Measurements from ENCODE around the gene THSD4.

THSD4 gene

DNA sequence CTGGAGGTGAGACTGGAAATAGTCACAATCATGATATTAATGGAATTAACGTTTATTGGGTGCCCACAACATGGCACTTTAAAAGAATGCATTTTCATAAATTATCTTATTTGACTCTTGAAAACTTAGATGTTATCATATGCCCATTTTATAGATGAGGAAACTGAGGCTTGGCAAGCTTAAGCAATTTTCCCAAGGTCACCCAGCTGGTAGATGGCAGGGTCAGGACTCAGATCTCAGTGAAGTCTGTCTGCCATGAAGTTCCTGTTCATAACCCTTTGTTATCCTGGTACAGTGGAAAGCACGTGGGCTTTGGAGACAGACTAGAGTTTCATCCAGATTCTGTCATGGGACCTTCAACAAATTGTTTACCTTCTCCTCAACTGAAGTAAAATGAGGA is 520.5 kb downstream of the THSD4 start:
- no peak overlapping the region for H3K27ac ChIP-seq (replicated peaks)
- peaks cover 2% of the 10 kb centered on the region for H3K27me3 ChIP-seq (ENCODE audit: insufficient read depth, poor library complexity, severe bottlenecking)
- H3K4me3 ChIP-seq (replicated peaks; ENCODE audit: insufficient read depth, low read length) = no peak overlapping the region
- DNase-seq (ENCODE audit: low read depth in 1 of 2, low spot score in 1 of 2) = no peak
- no peak for TF ChIP-seq SPI1 (IDR thresholded peaks at IDR 0.05; ENCODE audit: borderline replicate concordance, low read depth)
- TF ChIP-seq, protein P1, sequence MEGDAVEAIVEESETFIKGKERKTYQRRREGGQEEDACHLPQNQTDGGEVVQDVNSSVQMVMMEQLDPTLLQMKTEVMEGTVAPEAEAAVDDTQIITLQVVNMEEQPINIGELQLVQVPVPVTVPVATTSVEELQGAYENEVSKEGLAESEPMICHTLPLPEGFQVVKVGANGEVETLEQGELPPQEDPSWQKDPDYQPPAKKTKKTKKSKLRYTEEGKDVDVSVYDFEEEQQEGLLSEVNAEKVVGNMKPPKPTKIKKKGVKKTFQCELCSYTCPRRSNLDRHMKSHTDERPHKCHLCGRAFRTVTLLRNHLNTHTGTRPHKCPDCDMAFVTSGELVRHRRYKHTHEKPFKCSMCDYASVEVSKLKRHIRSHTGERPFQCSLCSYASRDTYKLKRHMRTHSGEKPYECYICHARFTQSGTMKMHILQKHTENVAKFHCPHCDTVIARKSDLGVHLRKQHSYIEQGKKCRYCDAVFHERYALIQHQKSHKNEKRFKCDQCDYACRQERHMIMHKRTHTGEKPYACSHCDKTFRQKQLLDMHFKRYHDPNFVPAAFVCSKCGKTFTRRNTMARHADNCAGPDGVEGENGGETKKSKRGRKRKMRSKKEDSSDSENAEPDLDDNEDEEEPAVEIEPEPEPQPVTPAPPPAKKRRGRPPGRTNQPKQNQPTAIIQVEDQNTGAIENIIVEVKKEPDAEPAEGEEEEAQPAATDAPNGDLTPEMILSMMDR (IDR thresholded peaks at IDR 0.05; ENCODE audit: insufficient read depth, low read length) = no peak

DNA sequence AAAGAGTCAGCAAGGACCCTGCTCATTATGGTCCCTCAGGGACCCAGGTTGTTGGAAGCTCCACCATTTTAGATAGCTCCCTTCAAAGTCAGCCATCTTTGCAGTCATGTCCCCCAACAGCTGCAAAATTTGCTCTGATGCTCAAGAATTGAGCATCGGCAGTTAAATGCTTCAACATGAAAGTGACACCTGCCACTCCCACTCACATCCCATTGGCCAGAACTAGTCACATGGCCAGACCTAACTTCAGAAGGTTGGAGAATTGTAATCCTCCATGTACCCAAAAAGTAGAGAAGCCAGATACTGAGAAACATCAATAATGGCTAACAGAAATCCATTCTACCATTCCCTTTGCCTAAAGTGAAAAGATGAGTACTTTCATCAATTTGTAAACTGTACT is 523.6 kb downstream of the THSD4 start:
- TF ChIP-seq SPI1 (IDR thresholded peaks at IDR 0.05; ENCODE audit: borderline replicate concordance, low read depth) = no peak
- TF ChIP-seq POLR2AphosphoS5 (IDR thresholded peaks at IDR 0.05; ENCODE audit: low read depth) = no peak
- TF ChIP-seq, protein P2, sequence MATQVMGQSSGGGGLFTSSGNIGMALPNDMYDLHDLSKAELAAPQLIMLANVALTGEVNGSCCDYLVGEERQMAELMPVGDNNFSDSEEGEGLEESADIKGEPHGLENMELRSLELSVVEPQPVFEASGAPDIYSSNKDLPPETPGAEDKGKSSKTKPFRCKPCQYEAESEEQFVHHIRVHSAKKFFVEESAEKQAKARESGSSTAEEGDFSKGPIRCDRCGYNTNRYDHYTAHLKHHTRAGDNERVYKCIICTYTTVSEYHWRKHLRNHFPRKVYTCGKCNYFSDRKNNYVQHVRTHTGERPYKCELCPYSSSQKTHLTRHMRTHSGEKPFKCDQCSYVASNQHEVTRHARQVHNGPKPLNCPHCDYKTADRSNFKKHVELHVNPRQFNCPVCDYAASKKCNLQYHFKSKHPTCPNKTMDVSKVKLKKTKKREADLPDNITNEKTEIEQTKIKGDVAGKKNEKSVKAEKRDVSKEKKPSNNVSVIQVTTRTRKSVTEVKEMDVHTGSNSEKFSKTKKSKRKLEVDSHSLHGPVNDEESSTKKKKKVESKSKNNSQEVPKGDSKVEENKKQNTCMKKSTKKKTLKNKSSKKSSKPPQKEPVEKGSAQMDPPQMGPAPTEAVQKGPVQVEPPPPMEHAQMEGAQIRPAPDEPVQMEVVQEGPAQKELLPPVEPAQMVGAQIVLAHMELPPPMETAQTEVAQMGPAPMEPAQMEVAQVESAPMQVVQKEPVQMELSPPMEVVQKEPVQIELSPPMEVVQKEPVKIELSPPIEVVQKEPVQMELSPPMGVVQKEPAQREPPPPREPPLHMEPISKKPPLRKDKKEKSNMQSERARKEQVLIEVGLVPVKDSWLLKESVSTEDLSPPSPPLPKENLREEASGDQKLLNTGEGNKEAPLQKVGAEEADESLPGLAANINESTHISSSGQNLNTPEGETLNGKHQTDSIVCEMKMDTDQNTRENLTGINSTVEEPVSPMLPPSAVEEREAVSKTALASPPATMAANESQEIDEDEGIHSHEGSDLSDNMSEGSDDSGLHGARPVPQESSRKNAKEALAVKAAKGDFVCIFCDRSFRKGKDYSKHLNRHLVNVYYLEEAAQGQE (IDR thresholded peaks at IDR 0.05; ENCODE audit: insufficient replicate concordance, low read depth) = no peak
- TF ChIP-seq GABPA (IDR thresholded peaks at IDR 0.05; ENCODE audit: low read depth) = no peak
- TF ChIP-seq, protein P1 (IDR thresholded peaks at IDR 0.05; ENCODE audit: insufficient read depth, low read length) = no peak
- DNase-seq (ENCODE audit: low read depth in 1 of 2, low spot score in 1 of 2) = no peak
- no peak overlapping the region for H3K27ac ChIP-seq (replicated peaks)
- H3K4me3 ChIP-seq (replicated peaks; ENCODE audit: insufficient read depth, low read length) = no peak overlapping the region
- H3K27me3 ChIP-seq (ENCODE audit: insufficient read depth, poor library complexity, severe bottlenecking) = no peaks in the 10 kb centered on the region

DNA sequence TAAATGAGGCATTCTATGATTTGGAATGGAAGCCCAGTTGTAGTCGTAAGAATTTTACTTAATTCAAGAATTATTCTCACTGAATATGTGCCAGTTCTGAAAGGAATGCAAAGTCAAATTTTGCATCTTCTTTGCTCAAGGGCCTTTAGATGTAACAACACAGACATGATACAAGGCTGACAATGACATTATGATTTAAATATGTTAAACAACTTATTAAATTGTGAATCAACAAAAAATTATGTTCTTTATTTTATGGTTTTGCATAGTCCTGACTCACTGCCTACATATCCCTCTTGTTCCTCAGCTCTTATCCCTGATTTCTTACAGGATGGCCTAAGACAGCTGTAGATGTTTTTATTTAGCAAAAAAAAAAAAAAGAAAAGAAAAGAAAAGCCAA is 524.2 kb downstream of the THSD4 start:
- TF ChIP-seq POLR2AphosphoS5 (IDR thresholded peaks at IDR 0.05; ENCODE audit: low read depth) = no peak
- TF ChIP-seq, protein P2 (IDR thresholded peaks at IDR 0.05; ENCODE audit: insufficient replicate concordance, low read depth) = no peak
- TF ChIP-seq, protein P1 (IDR thresholded peaks at IDR 0.05; ENCODE audit: insufficient read depth, low read length) = no peak
- TF ChIP-seq SPI1 (IDR thresholded peaks at IDR 0.05; ENCODE audit: borderline replicate concordance, low read depth) = no peak
- TF ChIP-seq GABPA (IDR thresholded peaks at IDR 0.05; ENCODE audit: low read depth) = no peak
- Histone ChIP-seq H3K27ac (replicated peaks) (no peak overlapping the region), H3K27me3 (ENCODE audit: insufficient read depth, poor library complexity, severe bottlenecking) (no peaks in the 10 kb centered on the region), H3K4me3 (replicated peaks; ENCODE audit: insufficient read depth, low read length) (no peak overlapping the region)
- no peak for DNase-seq (ENCODE audit: low read depth in 1 of 2, low spot score in 1 of 2)

DNA sequence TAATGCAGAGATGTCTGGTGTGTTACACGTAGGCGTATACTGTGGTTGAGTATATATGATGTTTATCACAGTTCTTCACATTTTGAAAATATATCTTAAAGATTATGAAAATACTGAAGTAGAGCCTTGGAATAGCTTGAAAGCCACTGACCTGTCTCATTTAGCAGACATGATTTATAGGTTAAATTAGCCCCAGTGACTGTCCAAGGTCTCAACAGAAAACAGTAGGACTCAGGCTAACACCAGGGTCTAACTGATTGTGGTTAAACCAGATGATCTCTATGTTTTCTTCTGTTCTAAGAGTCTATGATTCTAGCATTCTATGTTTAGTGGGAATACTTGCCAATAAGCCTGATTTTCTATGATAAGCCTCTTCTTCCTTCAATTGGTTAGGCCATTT is 528.6 kb downstream of the THSD4 start:
- no peak for DNase-seq (ENCODE audit: low read depth in 1 of 2, low spot score in 1 of 2)
- no peaks in the 10 kb centered on the region for H3K27me3 ChIP-seq (ENCODE audit: insufficient read depth, poor library complexity, severe bottlenecking)
- H3K27ac ChIP-seq (replicated peaks) = no peak overlapping the region
- H3K4me3 ChIP-seq (replicated peaks; ENCODE audit: insufficient read depth, low read length) = no peak overlapping the region
- TF ChIP-seq, protein P2 (IDR thresholded peaks at IDR 0.05; ENCODE audit: insufficient replicate concordance, low read depth) = no peak
- TF ChIP-seq, protein P1 (IDR thresholded peaks at IDR 0.05; ENCODE audit: insufficient read depth, low read length) = no peak
- TF ChIP-seq GABPA (IDR thresholded peaks at IDR 0.05; ENCODE audit: low read depth) (no peak), POLR2AphosphoS5 (IDR thresholded peaks at IDR 0.05; ENCODE audit: low read depth) (no peak), SPI1 (IDR thresholded peaks at IDR 0.05; ENCODE audit: borderline replicate concordance, low read depth) (no peak)

Measured in HL-60 (cell line).